ENCODE results near the gene SLC35F1.

Gene SLC35F1

DNA sequence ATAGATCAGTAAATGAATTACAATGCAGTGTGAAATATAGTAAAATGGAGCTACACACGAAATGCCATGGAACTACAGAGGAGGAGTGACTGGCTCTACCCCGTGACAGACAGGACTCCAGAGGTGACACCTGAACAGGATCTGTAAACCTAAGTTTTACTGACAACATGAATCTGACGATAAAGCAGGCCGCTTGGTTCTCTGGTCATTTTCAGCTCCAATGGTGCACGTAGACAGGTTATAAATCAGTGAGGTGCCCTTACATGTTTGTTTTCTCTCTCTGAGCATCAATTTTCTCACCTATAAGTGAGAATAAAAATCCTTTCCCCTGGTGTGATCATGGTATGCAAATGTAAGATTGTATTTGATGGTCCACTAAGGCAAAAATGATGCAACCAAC lies 339.3 kb downstream of the SLC35F1 start:
- no peak overlapping the region for H3K4me3 ChIP-seq (ENCODE audit: low read length)
- TF ChIP-seq ZNF274 (IDR thresholded peaks at IDR 0.05; ENCODE audit: low read depth, low read length): no peak

DNA sequence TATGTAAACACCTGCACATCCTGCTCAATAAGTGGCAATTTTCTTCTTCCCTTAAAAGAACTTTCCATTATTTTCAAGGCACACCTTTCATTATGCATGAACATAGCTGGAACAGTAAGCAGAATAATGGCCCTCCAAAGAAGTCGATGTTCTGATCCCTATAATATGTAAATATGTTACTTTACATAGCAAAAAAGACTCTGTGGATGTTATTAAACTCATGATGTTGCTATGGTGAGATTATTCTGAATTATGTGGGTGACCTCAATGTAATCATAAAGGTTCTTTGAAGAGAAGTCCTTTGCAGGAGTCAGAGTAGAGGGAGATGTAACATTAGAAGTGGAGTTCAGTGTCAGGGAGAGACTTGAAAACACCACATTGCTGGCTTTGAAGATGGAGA lies 341.1 kb downstream of the SLC35F1 start:
- no peak overlapping the region for H3K4me3 ChIP-seq (ENCODE audit: low read length)
- no peak for TF ChIP-seq ZNF274 (IDR thresholded peaks at IDR 0.05; ENCODE audit: low read depth, low read length)

DNA sequence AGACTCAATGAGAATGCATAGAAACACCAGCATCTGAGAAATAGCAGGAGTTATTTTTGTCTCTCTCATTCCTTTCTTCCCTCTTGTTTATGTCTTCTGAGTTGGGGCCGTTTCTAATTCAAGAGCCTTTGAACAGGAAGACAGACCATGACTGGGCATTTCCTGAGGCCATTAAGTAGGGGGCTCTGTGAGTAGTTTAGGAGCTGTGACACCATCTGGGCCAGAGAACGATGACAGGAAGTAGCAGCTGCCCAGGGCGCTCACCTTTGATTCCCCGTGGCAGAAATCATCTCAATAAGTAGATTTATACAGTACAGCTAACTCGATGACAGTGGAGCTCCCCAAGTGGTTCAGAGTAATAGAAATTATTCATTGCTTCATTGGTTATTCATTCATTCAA lies 342.6 kb downstream of the SLC35F1 start:
- TF ChIP-seq ZNF274 (IDR thresholded peaks at IDR 0.05; ENCODE audit: low read depth, low read length): no peak
- H3K4me3 ChIP-seq (ENCODE audit: low read length): no peak overlapping the region

DNA sequence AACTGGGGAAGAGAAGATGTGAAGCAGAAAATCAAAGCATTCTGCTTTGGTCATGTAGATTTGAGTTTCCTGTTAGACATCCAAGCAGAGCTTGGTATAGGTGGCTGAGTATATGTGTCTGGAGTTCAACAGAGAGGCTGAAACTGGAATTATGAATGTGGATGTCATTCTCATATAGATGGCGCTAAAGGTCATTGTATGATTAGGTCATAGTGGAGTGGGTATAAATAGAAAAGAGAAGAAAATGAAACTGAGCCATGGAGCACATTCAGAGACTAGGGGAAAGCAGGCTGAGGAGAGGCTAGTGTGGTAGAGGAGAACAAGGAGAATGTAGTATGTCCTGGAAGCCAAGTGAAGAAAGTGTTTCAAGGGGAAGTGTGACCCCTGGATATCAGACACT lies 345.4 kb downstream of the SLC35F1 start:
- H3K4me3 ChIP-seq (ENCODE audit: low read length): no peak overlapping the region
- TF ChIP-seq ZNF274 (IDR thresholded peaks at IDR 0.05; ENCODE audit: low read depth, low read length): no peak

DNA sequence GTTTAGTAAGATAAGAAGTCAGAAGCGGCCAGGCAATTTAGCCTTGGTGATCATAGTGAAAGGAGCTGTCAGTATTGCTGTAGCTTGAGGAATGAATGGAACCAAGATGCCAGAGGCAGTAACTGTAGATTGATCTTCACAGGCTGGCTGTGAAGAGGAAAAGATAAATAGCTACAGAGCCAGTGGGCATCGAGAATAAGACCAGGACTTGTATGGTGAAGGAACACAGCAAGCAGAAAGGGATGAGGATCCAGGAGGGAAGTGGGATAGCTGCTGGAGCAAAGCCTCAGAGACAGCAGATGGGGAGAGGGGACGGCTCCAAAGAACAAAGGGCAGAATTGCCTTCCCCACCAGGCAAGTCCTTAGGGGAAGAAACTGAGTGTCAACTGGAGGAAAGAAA lies 346.7 kb downstream of the SLC35F1 start:
- TF ChIP-seq ZNF274 (IDR thresholded peaks at IDR 0.05; ENCODE audit: low read depth, low read length): no peak
- H3K4me3 ChIP-seq (ENCODE audit: low read length): no peak overlapping the region

DNA sequence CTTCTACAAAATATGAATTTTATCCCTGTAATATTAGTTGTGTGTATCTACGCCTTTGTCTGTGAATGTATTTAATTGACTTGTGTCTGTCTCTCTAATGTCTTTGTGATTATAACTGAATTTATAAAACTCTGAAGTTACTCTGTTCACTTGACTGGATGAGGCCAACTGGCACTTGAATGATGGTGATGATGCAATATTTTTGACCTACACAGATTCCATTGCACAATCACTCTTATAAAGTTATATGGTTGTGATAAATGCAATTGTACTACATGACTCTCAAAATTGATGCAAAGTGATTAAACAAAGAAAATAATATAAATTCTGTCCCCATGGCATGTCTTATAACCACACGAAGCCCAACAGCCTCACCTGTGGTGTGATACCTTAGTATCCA lies 353.8 kb downstream of the SLC35F1 start:
- no peak for TF ChIP-seq ZNF274 (IDR thresholded peaks at IDR 0.05; ENCODE audit: low read depth, low read length)
- H3K4me3 ChIP-seq (ENCODE audit: low read length): no peak overlapping the region

DNA sequence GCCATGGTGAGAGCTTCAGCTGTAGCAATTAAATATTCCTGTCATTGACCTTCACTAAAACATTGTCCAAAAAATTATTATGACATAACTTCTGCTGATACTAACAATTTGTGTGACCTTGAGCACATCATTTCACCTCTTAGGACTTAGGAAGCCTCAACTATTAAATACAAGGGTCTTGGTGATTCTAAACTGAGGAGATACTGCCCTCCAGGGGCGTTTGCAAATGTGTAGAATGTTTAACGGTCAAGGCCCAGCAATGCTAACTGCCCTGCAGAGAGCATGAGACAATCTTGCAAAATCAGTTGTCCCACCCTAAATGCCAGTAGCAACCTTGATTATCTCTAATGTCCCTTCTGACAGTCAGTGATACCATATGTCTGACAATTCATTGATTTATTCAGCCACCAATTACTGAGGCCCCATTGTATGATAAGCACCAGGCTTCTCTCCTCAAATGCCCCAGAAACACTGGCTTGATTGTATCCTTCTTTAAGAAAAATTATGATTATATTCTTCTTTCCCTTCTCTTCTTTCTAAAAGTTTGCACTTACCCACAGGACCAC lies 356.9 kb downstream of the SLC35F1 start:
- no peak for TF ChIP-seq ZNF274 (IDR thresholded peaks at IDR 0.05; ENCODE audit: low read depth, low read length)
- no peak overlapping the region for H3K4me3 ChIP-seq (ENCODE audit: low read length)

DNA sequence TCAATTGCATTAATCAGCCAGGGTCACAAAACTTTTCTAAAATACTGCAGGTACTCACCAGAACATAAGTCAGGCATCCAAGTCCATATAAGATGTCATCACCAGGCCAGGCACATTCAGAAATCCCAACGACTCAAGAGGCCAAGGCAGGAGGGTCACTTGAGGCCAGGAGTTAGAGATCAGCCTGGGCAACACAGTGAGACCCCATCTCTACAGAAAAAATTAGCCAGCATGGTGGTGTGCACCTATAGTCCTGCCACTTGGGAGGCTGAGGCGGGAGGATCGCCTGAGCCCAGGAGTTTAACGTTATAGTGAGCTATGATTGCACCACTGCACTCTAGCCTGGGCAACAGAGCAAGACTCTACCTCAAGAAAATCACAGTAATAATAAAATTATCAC lies 362.6 kb downstream of the SLC35F1 start:
- H3K4me3 ChIP-seq (ENCODE audit: low read length): no peak overlapping the region
- TF ChIP-seq ZNF274 (IDR thresholded peaks at IDR 0.05; ENCODE audit: low read depth, low read length): no peak

DNA sequence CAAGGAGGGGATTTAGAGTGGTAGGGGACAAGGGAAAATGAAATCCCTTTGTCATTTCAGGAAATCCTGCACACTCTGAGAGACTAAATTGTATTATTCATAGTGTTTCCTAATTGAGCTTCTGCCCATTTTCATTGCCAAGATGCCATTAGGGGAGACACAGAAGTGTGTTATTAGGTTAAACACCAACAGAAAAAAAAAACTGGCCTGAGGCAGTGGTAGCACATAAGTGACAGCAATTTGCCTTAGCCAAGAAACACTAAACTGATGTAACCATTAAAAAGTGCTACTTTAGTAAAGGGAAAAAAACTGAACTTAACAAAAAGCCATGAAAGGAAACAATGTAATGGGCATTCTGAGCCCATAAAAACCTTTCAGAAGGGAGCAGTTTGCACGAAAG lies 370.6 kb downstream of the SLC35F1 start:
- no peak overlapping the region for H3K4me3 ChIP-seq (ENCODE audit: low read length)
- TF ChIP-seq ZNF274 (IDR thresholded peaks at IDR 0.05; ENCODE audit: low read depth, low read length): no peak

DNA sequence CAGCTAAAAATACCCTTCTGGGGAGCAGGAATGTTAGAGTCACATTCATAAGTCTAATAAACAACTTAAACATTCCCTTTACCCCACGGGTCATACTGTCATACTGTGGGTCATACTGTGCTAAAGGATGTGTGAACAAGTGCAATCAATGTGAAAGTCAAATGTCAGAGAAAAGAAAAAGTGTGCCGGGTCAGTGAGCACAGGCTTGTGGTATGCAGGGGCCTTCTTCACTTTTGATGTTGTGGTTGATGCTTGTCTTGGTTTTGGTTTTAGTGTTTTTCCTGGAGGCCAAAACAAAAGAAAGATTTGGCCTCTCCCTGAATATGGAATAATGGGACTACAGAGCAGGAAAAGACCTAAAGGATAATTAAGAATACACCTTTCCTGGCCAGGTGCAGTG lies 373.1 kb downstream of the SLC35F1 start:
- no peak for TF ChIP-seq ZNF274 (IDR thresholded peaks at IDR 0.05; ENCODE audit: low read depth, low read length)
- H3K4me3 ChIP-seq (ENCODE audit: low read length): no peak overlapping the region

DNA sequence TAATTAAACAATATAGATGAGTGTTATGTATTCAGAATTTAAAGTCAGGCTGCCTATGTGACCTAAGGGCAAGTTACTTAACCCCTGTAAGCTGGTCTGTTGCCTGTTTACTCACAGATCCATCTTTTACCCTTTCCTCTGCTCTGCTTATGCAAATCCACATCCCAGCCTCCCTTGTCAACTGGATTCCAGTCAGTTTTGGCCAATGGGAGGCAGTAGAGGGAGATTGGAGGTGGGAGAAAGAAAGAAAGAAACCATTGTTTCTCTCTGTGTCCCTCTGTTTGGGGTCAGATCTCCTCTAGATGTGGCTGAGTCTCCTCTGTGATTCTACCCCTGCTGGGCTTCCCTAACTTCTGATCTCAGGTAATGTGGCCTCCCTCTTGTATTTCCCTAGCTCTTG lies 374.2 kb downstream of the SLC35F1 start:
- H3K4me3 ChIP-seq (ENCODE audit: low read length): no peak overlapping the region

DNA sequence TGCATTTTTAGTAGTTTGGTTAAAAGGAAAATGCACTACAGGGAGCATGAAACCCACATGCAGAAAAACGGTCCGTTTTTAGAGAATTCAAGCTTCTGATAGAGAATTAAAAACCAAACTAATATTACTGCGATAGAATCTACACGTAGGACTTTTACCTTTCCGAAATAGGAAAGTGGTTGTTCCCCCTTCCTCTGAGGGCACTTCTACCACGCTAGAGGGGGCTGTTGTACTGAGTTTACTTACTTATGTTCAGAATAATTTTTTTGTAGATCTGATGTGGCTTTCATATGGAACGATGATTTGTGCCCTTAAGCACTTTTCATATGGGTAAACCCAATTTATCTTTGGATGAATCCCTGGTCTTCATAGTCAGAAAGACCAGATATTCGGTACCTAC lies 376.7 kb downstream of the SLC35F1 start:
- no peak for TF ChIP-seq ZNF274 (IDR thresholded peaks at IDR 0.05; ENCODE audit: low read depth, low read length)
- H3K4me3 ChIP-seq (ENCODE audit: low read length): no peak overlapping the region

More for the DNA sequence above, 374.2 kb downstream of the SLC35F1 start:
- no peak for TF ChIP-seq ZNF274 (IDR thresholded peaks at IDR 0.05; ENCODE audit: low read depth, low read length)

DNA sequence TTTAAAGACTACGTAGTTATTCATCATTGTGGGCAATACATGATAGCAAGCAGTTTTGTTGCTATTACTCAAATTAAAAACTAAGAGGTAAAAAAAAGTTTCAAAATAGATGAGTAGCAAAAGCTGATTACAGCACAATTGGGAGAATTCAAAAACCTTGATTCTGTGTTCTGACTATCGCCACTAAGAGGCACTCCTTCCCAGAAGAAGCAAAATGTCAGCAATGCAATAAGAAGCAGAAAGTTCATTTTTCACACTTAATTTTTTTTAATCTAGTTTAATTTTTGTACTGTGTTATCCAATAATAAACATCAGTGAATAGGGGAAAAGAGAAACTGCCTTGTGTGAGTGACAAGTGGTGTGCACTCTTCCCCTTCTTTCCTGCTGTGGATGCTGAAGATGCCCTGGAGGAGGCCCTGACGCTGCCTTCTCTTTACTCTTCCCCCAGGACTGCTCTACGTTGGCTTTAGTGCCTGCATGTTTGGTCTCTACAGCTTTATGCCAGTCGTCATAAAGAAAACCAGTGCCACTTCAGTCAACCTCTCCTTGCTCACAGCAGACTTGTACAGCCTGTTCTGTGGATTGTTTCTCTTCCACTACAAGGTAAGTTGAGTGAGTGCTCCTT lies 377.8 kb downstream of the SLC35F1 start:
- TF ChIP-seq ZNF274 (IDR thresholded peaks at IDR 0.05; ENCODE audit: low read depth, low read length): no peak
- H3K4me3 ChIP-seq (ENCODE audit: low read length): no peak overlapping the region

DNA sequence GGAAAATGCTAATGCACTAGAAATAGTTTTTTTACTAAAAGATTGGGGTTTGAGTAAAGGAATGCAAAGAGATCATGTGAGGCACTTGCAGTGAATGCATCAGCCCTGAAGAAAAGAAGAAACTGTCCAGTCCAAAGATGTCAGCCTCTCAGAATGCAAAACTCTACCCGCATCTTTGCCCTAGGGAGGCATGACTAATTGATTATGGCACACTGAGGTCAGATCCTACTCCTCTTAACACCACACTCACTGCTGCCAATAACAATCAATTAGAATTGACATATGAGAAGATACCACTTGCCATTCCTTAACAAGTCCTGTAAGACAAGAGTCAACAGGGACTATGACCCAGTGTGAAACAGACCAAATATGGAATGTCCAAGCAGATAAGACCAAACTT lies 378.7 kb downstream of the SLC35F1 start:
- TF ChIP-seq ZNF274 (IDR thresholded peaks at IDR 0.05; ENCODE audit: low read depth, low read length): no peak
- H3K4me3 ChIP-seq (ENCODE audit: low read length): no peak overlapping the region

DNA sequence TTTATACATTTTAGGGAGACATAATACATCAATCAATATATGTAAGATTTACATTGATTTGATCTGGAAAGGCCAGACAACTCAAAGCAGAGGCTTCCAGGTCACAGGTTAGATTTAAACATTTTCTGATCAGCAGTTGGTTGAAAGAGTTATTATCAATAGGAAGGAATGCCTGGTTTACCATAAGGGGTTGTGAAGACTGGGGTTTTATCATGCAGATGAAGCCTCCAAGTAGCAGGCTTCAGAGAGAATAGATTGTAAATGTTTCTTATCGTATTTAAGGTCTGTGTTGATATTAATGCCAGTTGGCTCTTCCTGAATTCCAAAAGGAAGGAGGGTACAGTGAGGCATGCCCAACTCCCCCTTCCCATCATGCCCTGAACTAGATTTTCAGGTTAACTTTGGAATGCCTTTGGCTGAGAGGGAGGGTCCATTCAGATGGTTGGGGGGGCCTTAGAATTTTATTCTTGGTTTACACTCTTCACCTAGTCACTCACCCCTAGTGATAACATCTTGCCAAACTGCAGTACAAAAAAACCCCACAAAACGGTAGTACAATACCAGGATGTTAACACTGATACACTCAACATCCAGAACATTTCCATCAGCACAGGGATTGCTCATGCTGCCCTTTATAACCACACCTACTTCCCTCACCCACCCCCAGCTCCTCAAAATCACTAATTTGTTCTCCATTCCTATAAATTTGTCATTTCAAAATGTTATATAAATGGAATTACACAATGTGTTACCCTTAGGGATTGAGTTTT lies 381.5 kb downstream of the SLC35F1 start:
- no peak for TF ChIP-seq ZNF274 (IDR thresholded peaks at IDR 0.05; ENCODE audit: low read depth, low read length)
- no peak overlapping the region for H3K4me3 ChIP-seq (ENCODE audit: low read length)

Data from GM08714 (cell line).